ENCODE measurements around the gene CACNA1D. TPM values are rescaled to one million over a fixed set of nuclear protein-coding genes. Genes with fewer than 3 reads are reported as not detected.

Gene CACNA1D
- total RNA-seq, 8 experiments from 2014 or later = 1.2 to 15.3 (median 5.9) TPM

GRCh38 chr3:53498806-53499641 lies 4.6 kb downstream of the CACNA1D start:
- no peak overlapping the region for H3K4me3 ChIP-seq
- in situ Hi-C loops (cut with MboI; ENCODE audit: low pct_unique_long_range_greater_than_20kb in 2 of 9, low sequenced_read_pairs in 9 of 9, unreplicated experiment in 9 of 9) = no loop called here
- no peak overlapping the region for H3K27ac ChIP-seq
- 0 to 67% (median 34%) methylated on average over 2 to 6 of the region's 8 CpGs; no CpG with 5 or more reads in 1 of the 10 experiments for WGBS, 10 experiments
- peaks cover 23 to 33% of the 10 kb centered on the region in 2 donors for H3K4me1 ChIP-seq (replicated peaks in 1 of 2)
- ATAC-seq (replicated peaks in 6 of 8) = peak in 1 of 8 experiments; percentile 20

GRCh38 chr3:53500165-53500777 lies 5.9 kb downstream of the CACNA1D start:
- in situ Hi-C loops (cut with MboI; ENCODE audit: low pct_unique_long_range_greater_than_20kb in 2 of 9, low sequenced_read_pairs in 9 of 9, unreplicated experiment in 9 of 9) = no loop called here
- 49 to 100% (median 90%) methylated on average over 3 to 7 of the region's 7 CpGs; no CpG with 5 or more reads in 2 of the 10 experiments for WGBS, 10 experiments
- no peak overlapping the region for H3K4me3 ChIP-seq
- ATAC-seq (replicated peaks in 6 of 8) = no peak
- H3K4me1 ChIP-seq (replicated peaks in 1 of 2) = peaks cover 23 to 33% of the 10 kb centered on the region in 2 donors
- H3K27ac ChIP-seq = no peak overlapping the region

GRCh38 chr3:53501178-53501577 lies 6.8 kb downstream of the CACNA1D start:
- in situ Hi-C loops (cut with MboI; ENCODE audit: low pct_unique_long_range_greater_than_20kb in 2 of 9, low sequenced_read_pairs in 9 of 9, unreplicated experiment in 9 of 9) = no loop called here
- ATAC-seq (replicated peaks in 6 of 8) = no peak
- 37 to 100% (median 53%) methylated on average over 1 to 8 of the region's 8 CpGs; no CpG with 5 or more reads in 1 of the 10 experiments for WGBS, 10 experiments
- H3K4me1 ChIP-seq (replicated peaks in 1 of 2) = peaks cover 15 to 28% of the 10 kb centered on the region in 2 donors
- H3K4me3 ChIP-seq = no peak overlapping the region
- H3K27ac ChIP-seq = no peak overlapping the region

GRCh38 chr3:53502737-53503136 lies 8.3 kb downstream of the CACNA1D start:
- in situ Hi-C loops (cut with MboI; ENCODE audit: low pct_unique_long_range_greater_than_20kb in 2 of 9, low sequenced_read_pairs in 9 of 9, unreplicated experiment in 9 of 9) = no loop called here
- Histone ChIP-seq H3K4me1 (replicated peaks in 1 of 2) (peaks cover 15 to 26% of the 10 kb centered on the region in 2 donors), H3K4me3 (no peak overlapping the region), H3K27ac (no peak overlapping the region)
- WGBS, 10 experiments = 0 to 88% (median 73%) methylated on average over 1 to 4 of the region's 4 CpGs
- ATAC-seq (replicated peaks in 6 of 8) = no peak

GRCh38 chr3:53503195-53503594 lies 8.8 kb downstream of the CACNA1D start:
- WGBS, 10 experiments = 29 to 100% (median 80%) methylated on average over 1 to 5 of the region's 5 CpGs; no CpG with 5 or more reads in 1 of the 10 experiments

GRCh38 chr3:53506110-53506762 lies 11.8 kb downstream of the CACNA1D start:
- in situ Hi-C loops (cut with MboI; ENCODE audit: low pct_unique_long_range_greater_than_20kb in 2 of 9, low sequenced_read_pairs in 9 of 9, unreplicated experiment in 9 of 9) = no loop called here
- H3K4me1 ChIP-seq (replicated peaks in 1 of 2) = peaks cover 10 to 11% of the 10 kb centered on the region in 2 donors
- 0 to 100% (median 64%) methylated on average over 1 to 3 of the region's 4 CpGs; no CpG with 5 or more reads in 2 of the 10 experiments for WGBS, 10 experiments
- no peak overlapping the region for H3K27ac ChIP-seq
- H3K4me3 ChIP-seq = no peak overlapping the region
- no peak for ATAC-seq (replicated peaks in 6 of 8)

More at GRCh38 chr3:53503195-53503594, 8.8 kb downstream of the CACNA1D start:
- no peak for ATAC-seq (replicated peaks in 6 of 8)
- Histone ChIP-seq H3K4me3 (no peak overlapping the region), H3K4me1 (replicated peaks in 1 of 2) (peaks cover 12 to 25% of the 10 kb centered on the region in 2 donors), H3K27ac (no peak overlapping the region)
- in situ Hi-C loops (cut with MboI; ENCODE audit: low pct_unique_long_range_greater_than_20kb in 2 of 9, low sequenced_read_pairs in 9 of 9, unreplicated experiment in 9 of 9) = no loop called here

- in situ Hi-C loops (cut with MboI; ENCODE audit: low pct_unique_long_range_greater_than_20kb in 2 of 9, low sequenced_read_pairs in 9 of 9, unreplicated experiment in 9 of 9) = no loop called here
- no peak for ATAC-seq (replicated peaks in 6 of 8)
- H3K4me3 ChIP-seq = no peak overlapping the region
Measured at GRCh38 chr3:53506763-53507145, 12.3 kb downstream of the CACNA1D start.

GRCh38 chr3:53509494-53509893 lies 15.1 kb downstream of the CACNA1D start:
- H3K4me3 ChIP-seq = no peak overlapping the region
- in situ Hi-C loops (cut with MboI; ENCODE audit: low pct_unique_long_range_greater_than_20kb in 2 of 9, low sequenced_read_pairs in 9 of 9, unreplicated experiment in 9 of 9) = no loop called here
- H3K4me1 ChIP-seq (replicated peaks in 1 of 2) = peaks cover 12 to 17% of the 10 kb centered on the region in 2 donors
- H3K27ac ChIP-seq = no peak overlapping the region
- ATAC-seq (replicated peaks in 6 of 8) = no peak
- WGBS, 10 experiments = 0 to 100% (median 59%) methylated on average over 1 to 2 of the region's 9 CpGs; no CpG with 5 or more reads in 4 of the 10 experiments

More at GRCh38 chr3:53506763-53507145, 12.3 kb downstream of the CACNA1D start:
- H3K4me1 ChIP-seq (replicated peaks in 1 of 2) = peaks cover 12 to 13% of the 10 kb centered on the region in 2 donors
- no peak overlapping the region for H3K27ac ChIP-seq

GRCh38 chr3:53510508-53510907 lies 16.1 kb downstream of the CACNA1D start:
- Histone ChIP-seq H3K4me1 (replicated peaks in 1 of 2) (peaks cover 12 to 17% of the 10 kb centered on the region in 2 donors), H3K27ac (no peak overlapping the region), H3K4me3 (no peak overlapping the region)
- 0 to 100% (median 29%) methylated on average over 1 to 3 of the region's 3 CpGs for whole genome bisulfite sequencing, 10 experiments
- peak in 3 of 8 experiments; percentile 33 to 67 (median 53) for ATAC-seq (replicated peaks in 6 of 8)
- in situ Hi-C loops (cut with MboI; ENCODE audit: low pct_unique_long_range_greater_than_20kb in 2 of 9, low sequenced_read_pairs in 9 of 9, unreplicated experiment in 9 of 9) = no loop called here

- peaks cover 12 to 18% of the 10 kb centered on the region in 2 donors for H3K4me1 ChIP-seq (replicated peaks in 1 of 2)
- in situ Hi-C loops (cut with MboI; ENCODE audit: low pct_unique_long_range_greater_than_20kb in 2 of 9, low sequenced_read_pairs in 9 of 9, unreplicated experiment in 9 of 9) = no loop called here
- H3K4me3 ChIP-seq = no peak overlapping the region
- H3K27ac ChIP-seq = no peak overlapping the region
- peak in 2 of 8 experiments; percentile 21 to 29 for ATAC-seq (replicated peaks in 6 of 8)
- 8 to 55% (median 48%) methylated on average over 2 to 11 of the region's 13 CpGs; no CpG with 5 or more reads in 3 of the 10 experiments for WGBS, 10 experiments
Measured at GRCh38 chr3:53511246-53511645, 16.8 kb downstream of the CACNA1D start.

GRCh38 chr3:53513556-53514190 lies 19.3 kb downstream of the CACNA1D start:
- 20 to 100% (median 87%) methylated on average over 2 to 6 of the region's 7 CpGs; no CpG with 5 or more reads in 1 of the 10 experiments for WGBS, 10 experiments

GRCh38 chr3:53516339-53516738 lies 21.9 kb downstream of the CACNA1D start:
- ATAC-seq (replicated peaks in 6 of 8) = peak in 2 of 8 experiments; percentile 32 to 66
- H3K27ac ChIP-seq = no peak overlapping the region
- 17 to 80% (median 50%) methylated on average over 1 to 2 of the region's 5 CpGs; no CpG with 5 or more reads in 7 of the 10 experiments for WGBS, 10 experiments
- in situ Hi-C loops (cut with MboI; ENCODE audit: low pct_unique_long_range_greater_than_20kb in 2 of 9, low sequenced_read_pairs in 9 of 9, unreplicated experiment in 9 of 9) = no loop called here
- no peak overlapping the region for H3K4me3 ChIP-seq
- peaks cover 1 to 16% of the 10 kb centered on the region in 2 donors for H3K4me1 ChIP-seq (replicated peaks in 1 of 2)

More at GRCh38 chr3:53513556-53514190, 19.3 kb downstream of the CACNA1D start:
- in situ Hi-C loops (cut with MboI; ENCODE audit: low pct_unique_long_range_greater_than_20kb in 2 of 9, low sequenced_read_pairs in 9 of 9, unreplicated experiment in 9 of 9) = no loop called here
- H3K4me1 ChIP-seq (replicated peaks in 1 of 2) = peaks cover 12 to 21% of the 10 kb centered on the region in 2 donors
- no peak for ATAC-seq (replicated peaks in 6 of 8)
- no peak overlapping the region for H3K27ac ChIP-seq
- H3K4me3 ChIP-seq = no peak overlapping the region

Data from motor neuron (in vitro differentiated cells).